Urinary bladder (tissue), 4 donors: ENCODE measurements around the gene IFNAR2. TPM values are rescaled to one million over a fixed set of nuclear protein-coding genes. Genes with fewer than 3 reads are reported as not detected.
"Not testable (repeated sequence)": the region's sequence is repeated elsewhere in the genome, so short reads cannot be mapped to it uniquely, and the experiment has no call there.

Source experiments
- DNase-seq: peaks from one replicate; pipeline ENCODE4 v3.0.0-alpha.2; 2015; ENCODE audit errors: extremely low spot score
- H3K27ac ChIP-seq: one replicate; pipeline ENCODE4 v1.5.1; 2013; ENCODE audit warnings: low read depth, mild to moderate bottlenecking, moderate library complexity
- H3K36me3 ChIP-seq: one replicate; pipeline ENCODE4 v1.6.1; 2013; ENCODE audit warnings: mild to moderate bottlenecking, moderate library complexity; ENCODE audit not compliant: insufficient read depth
- H3K4me1 ChIP-seq: one replicate; pipeline ENCODE4 v1.6.1; 2013; ENCODE audit warnings: mild to moderate bottlenecking, moderate library complexity; ENCODE audit not compliant: insufficient read depth
- H3K4me3 ChIP-seq: one replicate; pipeline ENCODE4 v1.5.1; 2013; ENCODE audit warnings: low read depth, low read length
- WGBS: extraction: QIAGEN DNeasy Blood & Tissue Kit; methylation state at CpG from one replicate; pipeline ENCODE4 v1.1.7; 2013; 5-methylcytosine and 5-hydroxymethylcytosine counted together
- polyA plus RNA-seq: library from polyadenylated mRNA; stranded (reverse); fragments of 200-250 nt; gene quantifications from one replicate; pipeline ENCODE4 v1.2.3, GENCODE V29; 2013
- total RNA-seq: library from RNA; depleted of rRNA; stranded (reverse); fragments of >200 nt; gene quantifications from one replicate; pipeline ENCODE4 v1.2.3, GENCODE V29; 2014
- donor health status: healthy with polysubstance abuse.
- donor health status: healthy.

IFNAR2 gene
- total and polyA plus RNA-seq, 2 donors: 16.6 to 17.5 TPM

DNA sequence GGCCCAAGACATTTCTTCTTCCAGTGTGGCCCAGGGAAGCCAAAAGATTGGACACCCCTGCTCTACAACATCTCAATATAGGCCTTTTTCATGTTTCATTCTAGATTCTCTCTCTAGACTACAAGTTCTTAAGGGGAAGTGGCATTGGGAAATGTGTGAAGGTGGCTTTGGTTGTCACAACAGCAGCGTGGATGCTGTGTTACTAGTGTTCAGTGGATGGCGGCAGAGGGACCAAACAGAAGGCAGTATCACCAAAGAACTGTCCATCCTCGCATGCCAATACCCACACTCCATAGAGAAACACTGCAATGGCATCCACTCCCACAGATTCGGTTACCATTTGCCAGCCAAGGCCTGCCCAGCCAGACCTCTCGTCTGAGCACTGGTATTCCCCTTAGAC lies 24.3 kb upstream of the IFNAR2 start:
- no peaks in the 10 kb centered on the region for H3K36me3 ChIP-seq
- no peak overlapping the region for H3K4me3 ChIP-seq
- WGBS: 90% methylated on average over 5 of the region's 5 CpGs
- no peak overlapping the region for H3K27ac ChIP-seq
- H3K4me1 ChIP-seq: no peaks in the 10 kb centered on the region
- DNase-seq: no peak

DNA sequence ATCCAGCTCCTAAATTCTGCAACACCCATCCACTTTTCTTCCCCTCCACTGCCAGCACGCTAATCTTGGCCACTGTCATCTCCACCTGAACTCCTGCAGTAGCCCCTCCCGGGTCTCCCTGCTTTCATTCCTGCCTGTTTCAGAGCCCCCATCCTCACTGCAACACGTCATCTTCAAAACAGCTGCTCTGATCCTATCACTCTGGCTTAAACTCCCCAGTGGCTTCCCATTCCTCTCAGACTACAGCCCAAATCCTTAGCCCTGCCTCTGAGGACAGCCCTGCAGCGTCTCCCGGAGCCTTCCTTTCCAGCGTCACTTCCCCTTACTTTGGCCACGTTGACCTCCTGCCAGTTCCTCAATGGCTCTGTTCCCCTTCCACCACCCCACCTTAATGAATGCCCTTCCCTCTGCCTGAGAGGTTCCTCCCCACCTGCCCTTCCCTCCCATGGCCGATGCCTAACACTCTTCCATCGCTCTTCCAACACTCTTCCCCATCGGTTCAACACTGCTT lies 22.9 kb upstream of the IFNAR2 start:
- no peak for DNase-seq
- Histone ChIP-seq H3K4me3 (no peak overlapping the region), H3K27ac (no peak overlapping the region), H3K36me3 (no peaks in the 10 kb centered on the region), H3K4me1 (no peaks in the 10 kb centered on the region)
- 89% methylated on average over 10 of the region's 10 CpGs for WGBS

DNA sequence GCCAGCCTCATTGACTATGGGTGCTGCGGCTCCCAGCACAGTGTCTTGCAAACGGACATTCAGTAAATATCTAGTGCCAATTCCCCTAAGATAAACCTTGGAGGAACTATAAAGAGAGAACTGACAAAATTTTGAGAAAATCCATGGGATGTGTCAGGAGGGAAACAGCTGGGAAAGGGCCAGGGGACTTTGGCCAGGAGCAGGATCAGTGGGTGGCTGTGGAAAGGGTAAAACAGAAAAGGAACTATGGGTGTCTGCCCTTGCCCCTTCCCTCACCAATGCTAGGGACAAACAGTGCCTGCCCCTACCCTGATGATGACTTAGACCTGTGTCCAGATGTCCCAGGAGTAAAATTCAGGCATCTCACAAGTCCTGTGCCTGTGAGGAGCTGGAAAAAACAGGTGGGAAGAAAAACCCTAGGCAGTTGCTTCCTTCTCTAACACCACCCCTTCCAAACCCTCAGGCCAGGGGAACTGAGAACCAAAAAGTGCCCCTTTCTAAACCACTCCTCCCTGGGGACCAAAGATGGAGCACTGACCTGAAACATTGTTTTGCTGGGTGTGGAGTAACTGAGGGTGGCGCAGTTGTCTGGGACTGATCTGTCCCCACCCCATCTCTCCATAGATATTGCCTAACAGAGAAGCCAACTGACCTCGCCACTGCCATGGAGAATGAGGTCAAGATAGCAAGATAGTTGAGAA lies 22.1 kb upstream of the IFNAR2 start:
- DNase-seq: no peak
- 85% methylated on average over 4 of the region's 4 CpGs for WGBS
- no peak overlapping the region for H3K27ac ChIP-seq
- H3K4me1 ChIP-seq: no peaks in the 10 kb centered on the region
- H3K4me3 ChIP-seq: no peak overlapping the region
- no peaks in the 10 kb centered on the region for H3K36me3 ChIP-seq

DNA sequence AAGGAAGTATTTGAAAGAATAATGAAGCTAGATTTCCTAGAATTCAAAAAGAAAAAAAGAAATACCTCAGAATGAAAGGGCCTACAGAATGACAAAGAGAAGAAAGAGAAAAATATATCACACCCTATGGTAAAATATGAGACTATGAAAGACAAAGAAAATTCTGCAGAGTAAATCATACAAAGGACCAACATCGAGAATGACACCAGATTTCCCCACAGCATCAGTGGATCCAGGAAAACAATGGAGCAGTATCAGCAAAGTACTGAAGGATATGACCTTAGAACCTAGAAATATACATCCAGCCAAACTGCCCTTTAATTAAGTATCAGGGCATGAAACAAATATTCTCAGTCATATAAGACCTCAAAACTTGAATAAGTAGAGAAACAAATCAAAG lies 21.2 kb upstream of the IFNAR2 start:
- no peaks in the 10 kb centered on the region for H3K4me1 ChIP-seq
- WGBS: 97% methylated on average over 1 of the region's 1 CpG
- H3K36me3 ChIP-seq: no peaks in the 10 kb centered on the region
- no peak overlapping the region for H3K27ac ChIP-seq
- no peak overlapping the region for H3K4me3 ChIP-seq
- DNase-seq: no peak

DNA sequence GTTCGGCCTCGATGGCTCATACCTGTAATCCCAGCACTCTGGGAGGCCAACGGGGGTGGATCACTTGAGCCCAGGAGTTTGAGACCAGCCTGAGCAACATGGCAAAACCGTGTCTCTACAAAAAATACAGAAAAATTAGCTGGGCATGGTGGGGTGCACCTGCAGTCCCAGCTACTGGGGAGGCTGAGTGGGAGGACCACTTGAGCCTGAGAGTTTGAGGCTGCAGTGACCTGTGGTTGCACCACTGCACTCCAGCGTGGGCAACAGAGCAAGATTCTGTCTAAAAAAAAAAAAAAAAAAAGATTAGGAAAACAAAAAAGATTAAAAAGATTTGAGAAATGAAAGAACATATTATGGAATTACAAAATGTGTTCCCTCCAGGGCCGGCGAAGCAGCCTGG lies 18.4 kb upstream of the IFNAR2 start:
- WGBS: 82% methylated on average over 7 of the region's 7 CpGs

GRCh38 chr21:33211732-33212131 lies 18.0 kb upstream of the IFNAR2 start:
- peak overlapping the region; percentile 60 for H3K27ac ChIP-seq
- 55% methylated on average over 6 of the region's 6 CpGs for WGBS
- H3K4me3 ChIP-seq: no peak overlapping the region
- no peaks in the 10 kb centered on the region for H3K4me1 ChIP-seq
- DNase-seq: no peak
- H3K36me3 ChIP-seq: no peaks in the 10 kb centered on the region

More for the DNA sequence above, 18.4 kb upstream of the IFNAR2 start:
- H3K4me3 ChIP-seq: no peak overlapping the region
- H3K36me3 ChIP-seq: no peaks in the 10 kb centered on the region
- DNase-seq: no peak
- no peak overlapping the region for H3K27ac ChIP-seq
- H3K4me1 ChIP-seq: no peaks in the 10 kb centered on the region

DNA sequence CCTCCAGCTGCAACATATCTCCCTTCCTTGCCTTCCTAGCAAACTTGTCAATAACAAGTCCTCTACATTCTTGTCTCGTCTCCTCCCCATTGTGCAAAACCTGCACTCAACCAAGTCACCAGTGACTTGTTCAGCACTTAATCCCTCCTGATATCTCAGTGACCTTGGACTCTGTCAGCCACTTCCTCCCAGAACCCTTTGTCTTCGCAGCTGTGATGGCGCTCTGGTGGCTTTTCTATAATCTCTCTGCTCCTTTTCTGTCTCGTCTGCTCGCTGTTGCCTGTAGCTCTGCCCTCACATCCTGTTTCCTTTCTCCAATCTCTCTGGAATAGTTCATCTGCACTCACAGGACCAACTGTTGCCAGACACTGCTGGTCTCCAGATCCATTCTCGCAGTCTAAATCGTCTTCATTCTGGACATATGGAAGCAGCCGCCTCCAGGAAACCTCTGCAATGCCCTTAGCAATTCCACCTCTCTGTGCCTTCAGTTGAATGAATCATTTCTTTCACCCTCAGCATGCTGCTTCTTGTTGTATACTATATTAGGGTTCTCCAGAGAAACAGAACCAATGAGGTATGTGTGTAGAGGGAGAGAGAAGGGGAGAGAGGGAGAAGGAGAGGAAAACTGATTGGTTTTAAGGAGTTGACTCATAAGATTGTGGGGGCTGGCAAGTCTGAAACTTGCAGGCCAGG lies 17.4 kb upstream of the IFNAR2 start:
- Histone ChIP-seq H3K27ac (no peak overlapping the region), H3K36me3 (no peaks in the 10 kb centered on the region), H3K4me1 (no peaks in the 10 kb centered on the region), H3K4me3 (no peak overlapping the region)
- DNase-seq: no peak
- 25% methylated on average over 8 of the region's 8 CpGs for WGBS

GRCh38 chr21:33214056-33214455 lies 15.7 kb upstream of the IFNAR2 start:
- Histone ChIP-seq H3K4me1 (no peaks in the 10 kb centered on the region), H3K27ac (no peak overlapping the region), H3K36me3 (no peaks in the 10 kb centered on the region), H3K4me3 (no peak overlapping the region)
- WGBS: 96% methylated on average over 1 of the region's 1 CpG
- DNase-seq: no peak

GRCh38 chr21:33217138-33217520 lies 12.6 kb upstream of the IFNAR2 start:
- Histone ChIP-seq H3K4me3 (no peak overlapping the region), H3K4me1 (no peaks in the 10 kb centered on the region), H3K36me3 (no peaks in the 10 kb centered on the region), H3K27ac (no peak overlapping the region)
- 89% methylated on average over 2 of the region's 2 CpGs for WGBS
- DNase-seq: no peak

- no peak for DNase-seq
- Histone ChIP-seq H3K36me3 (no peaks in the 10 kb centered on the region), H3K4me3 (no peak overlapping the region), H3K4me1 (no peaks in the 10 kb centered on the region), H3K27ac (no peak overlapping the region)
- WGBS: 95% methylated on average over 3 of the region's 3 CpGs
Measured at GRCh38 chr21:33219300-33219699, 10.4 kb upstream of the IFNAR2 start.

GRCh38 chr21:33219954-33220353 lies 9.8 kb upstream of the IFNAR2 start:
- DNase-seq: no peak
- Histone ChIP-seq H3K36me3 (no peaks in the 10 kb centered on the region), H3K27ac (no peak overlapping the region), H3K4me1 (no peaks in the 10 kb centered on the region), H3K4me3 (no peak overlapping the region)
- 91% methylated on average over 3 of the region's 3 CpGs for WGBS

DNA sequence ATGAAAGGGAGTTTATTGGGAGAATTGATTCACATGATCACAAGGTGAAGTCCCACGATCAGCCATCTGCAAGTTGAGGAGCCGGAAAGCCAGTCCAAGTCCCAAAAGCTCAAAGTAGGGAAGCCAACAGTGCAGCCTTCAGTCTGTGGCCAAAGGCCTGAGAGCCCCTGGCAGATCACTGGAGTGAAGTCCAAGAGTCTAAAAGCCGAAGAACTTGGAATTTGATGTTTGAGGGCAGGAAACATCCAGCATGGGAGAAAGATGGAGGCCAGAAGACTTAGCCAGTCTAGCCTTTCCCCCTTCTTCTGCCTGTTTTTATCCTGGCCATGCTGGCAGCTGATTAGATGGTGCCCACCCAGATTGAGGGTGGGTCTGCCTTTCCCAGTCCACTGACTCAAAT lies 4.4 kb upstream of the IFNAR2 start:
- 94% methylated on average over 3 of the region's 3 CpGs for WGBS
- H3K27ac ChIP-seq, H3K4me3 ChIP-seq, H3K4me1 ChIP-seq, H3K36me3 ChIP-seq, DNase-seq: not testable (repeated sequence)

DNA sequence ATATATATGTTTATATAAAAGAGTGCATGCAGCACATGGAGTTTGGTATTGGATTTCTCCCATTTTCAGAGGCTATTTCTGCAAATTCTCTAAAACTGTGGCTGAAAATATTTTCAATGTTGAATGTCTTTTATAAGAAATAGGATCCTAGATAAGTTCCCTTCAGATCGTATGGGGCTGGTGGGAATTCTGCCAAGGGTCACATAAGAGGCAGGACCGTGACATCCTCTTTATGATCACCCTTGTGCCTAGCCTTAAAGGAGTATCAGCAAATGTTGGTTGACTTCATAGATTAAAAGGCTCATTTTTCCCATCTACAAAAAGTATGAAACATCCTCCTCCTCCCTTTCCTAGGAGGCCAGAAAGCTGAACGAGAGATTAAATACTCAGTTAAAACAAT lies 1.3 kb upstream of the IFNAR2 start:
- DNase-seq: no peak
- WGBS: 36% methylated on average over 3 of the region's 3 CpGs
- no peak overlapping the region for H3K27ac ChIP-seq

DNA sequence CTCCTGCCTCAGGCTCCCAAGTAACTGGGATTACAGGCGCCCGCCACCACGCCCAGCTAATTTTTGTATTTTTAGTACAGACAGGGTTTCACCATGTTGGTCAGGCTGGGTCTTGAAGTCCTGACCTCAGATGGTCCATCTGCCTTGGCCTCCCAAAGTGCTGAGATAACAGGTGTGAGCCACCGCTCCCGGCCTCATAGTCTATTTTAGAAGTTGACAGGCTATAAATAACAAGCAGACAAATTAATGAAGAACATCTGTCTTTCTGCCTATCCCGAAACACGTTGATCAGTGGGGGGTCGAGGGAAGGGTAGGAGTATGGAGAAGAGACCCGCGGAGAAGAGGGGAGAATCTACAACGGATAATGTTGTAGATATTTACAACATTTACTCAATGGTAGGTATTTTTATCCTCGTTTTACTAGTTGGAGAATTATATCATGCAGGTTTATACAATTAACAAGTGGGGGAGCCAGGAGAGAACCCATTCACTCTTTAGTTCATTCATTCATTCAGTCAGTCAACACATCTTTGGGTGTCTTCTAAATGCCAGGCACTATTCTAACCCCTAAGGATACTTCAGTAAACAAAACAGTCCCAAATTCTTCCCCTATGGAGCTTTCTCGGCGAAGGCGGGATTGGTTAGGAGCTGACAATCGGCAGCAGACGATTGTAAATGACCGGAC lies 497 bp upstream of the IFNAR2 start:
- no peaks in the 10 kb centered on the region for H3K36me3 ChIP-seq
- peak overlapping the region; percentile 84 for H3K4me3 ChIP-seq
- H3K4me1 ChIP-seq: peaks cover 2% of the 10 kb centered on the region
- WGBS: 32% methylated on average over 18 of the region's 18 CpGs
- DNase-seq: no peak
- H3K27ac ChIP-seq: peak overlapping the region; percentile 65

More for the DNA sequence above, 1.3 kb upstream of the IFNAR2 start:
- Histone ChIP-seq H3K4me1 (peaks cover 2% of the 10 kb centered on the region), H3K36me3 (no peaks in the 10 kb centered on the region), H3K4me3 (no peak overlapping the region)
